ENCODE data around the gene SLC25A46. TPM values are rescaled to one million over a fixed set of nuclear protein-coding genes. Genes with fewer than 3 reads are reported as not detected.

SLC25A46 gene
- total and polyA plus RNA-seq, 2 of the 8 experiments (the other 6 are each of a cell fraction or from before 2014, with no cell fraction given) = 10.6 to 21.7 TPM

DNA sequence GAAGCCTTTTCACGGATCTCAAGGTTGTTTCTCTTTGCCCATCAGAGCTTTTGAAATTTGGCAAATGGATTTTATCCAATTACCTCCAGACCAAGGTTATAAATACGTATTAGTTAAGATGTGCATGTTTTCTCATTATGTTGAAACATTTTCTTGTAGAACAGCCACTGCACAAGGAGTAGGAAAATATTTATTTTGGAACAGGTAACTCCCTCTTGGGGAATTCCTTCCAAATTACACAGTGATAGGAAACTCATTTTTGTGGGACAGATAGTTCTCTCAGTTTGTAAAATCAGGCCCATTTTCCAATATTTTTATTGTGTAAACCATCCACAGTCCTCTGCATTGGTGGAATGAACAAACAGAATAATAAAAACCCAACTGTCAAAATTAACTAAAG is 35.3 kb upstream of the SLC25A46 start:
- WGBS, 2 experiments (ENCODE audit: extremely low coverage in 1 of 2, insufficient coverage in 1 of 2, insufficient read length in 1 of 2, insufficient replicate concordance in 2 of 2, low coverage in 1 of 2, low lambda C conversion rate in 2 of 2, missing lambda C conversion rate in 1 of 2) = 82% methylated on average over 2 of the region's 2 CpGs; no CpG with 5 or more reads in 1 of the 2 experiments
- TF ChIP-seq EGR1 (IDR thresholded peaks at IDR 0.05; ENCODE audit: borderline replicate concordance, low read depth, low read length) (no peak), MAFK (IDR thresholded peaks at IDR 0.05; ENCODE audit: low read depth, low read length) (no peak)
- no peaks in the 10 kb centered on the region for H3K4me1 ChIP-seq (replicated peaks in 1 of 4; ENCODE audit: control insufficient read depth in 3 of 4, insufficient read depth in 4 of 4, low read length in 3 of 4)
- H3K56ac ChIP-seq (replicated peaks; ENCODE audit: insufficient read length, low read depth, low read length) = no peak overlapping the region
- no peak overlapping the region for H4K5ac ChIP-seq (ENCODE audit: insufficient read length, low read depth, low read length)
- ChIA-PET CTCF (ENCODE audit: partially characterized antibody) (interaction anchor here (0.8 to 1.9 kb wide), 2 partner anchors 13 to 262 kb away, joined by 3 to 6 read pairs; no protein-coding TSS in a partner anchor), POLR2A (ENCODE audit: partially characterized antibody) (no interaction called here)
- H3K79me1 ChIP-seq (ENCODE audit: low read depth, low read length) = no peaks in the 10 kb centered on the region
- H2AK5ac ChIP-seq (ENCODE audit: low read depth, low read length) = no peak overlapping the region
- H4K20me1 ChIP-seq (replicated peaks in 1 of 2; ENCODE audit: control insufficient read depth in 1 of 2, insufficient read depth in 2 of 2, low read length in 2 of 2) = no peaks in the 10 kb centered on the region
- H3K79me2 ChIP-seq (ENCODE audit: control insufficient read depth in 1 of 2, insufficient read depth in 2 of 2, low read length in 2 of 2) = no peaks in the 10 kb centered on the region
- H3K36me3 ChIP-seq (ENCODE audit: control insufficient read depth in 2 of 4, insufficient read depth in 4 of 4, low read length in 3 of 4) = no peaks in the 10 kb centered on the region
- no peak overlapping the region for H3K18ac ChIP-seq (ENCODE audit: extremely low read depth, low read length)
- no peak overlapping the region for H4K91ac ChIP-seq (replicated peaks; ENCODE audit: insufficient read length, low read length)
- H2BK20ac ChIP-seq (ENCODE audit: low read length) = no peak overlapping the region
- no peaks in the 10 kb centered on the region for H3K9me3 ChIP-seq (ENCODE audit: insufficient read depth in 2 of 2, low read depth in 1 of 2, low read length in 1 of 2)
- no peak overlapping the region for H2BK12ac ChIP-seq (ENCODE audit: low read depth, low read length)
- no peaks in the 10 kb centered on the region; a peak in 1 of 7 replicates for H3K27me3 ChIP-seq (replicated peaks in 1 of 4; ENCODE audit: control insufficient read depth in 3 of 4, extremely low read depth in 1 of 4, insufficient read depth in 3 of 4, low read length in 3 of 4)
- H2BK5ac ChIP-seq (ENCODE audit: low read depth, low read length) = no peak overlapping the region
- FAIRE-seq (no peak), DNase-seq (ENCODE audit: low read depth in 1 of 2, low spot score in 2 of 2) (no peak)
- no peak overlapping the region for H3K4ac ChIP-seq (replicated peaks; ENCODE audit: insufficient read length, low read depth, low read length)
- no peak overlapping the region for H3K14ac ChIP-seq (ENCODE audit: insufficient read length)
- H3K9ac ChIP-seq (replicated peaks in 1 of 4; ENCODE audit: extremely low read depth in 1 of 4, low read depth in 3 of 4, low read length in 3 of 4) = no peak overlapping the region
- H3K23me2 ChIP-seq (ENCODE audit: low read depth, low read length) = no peaks in the 10 kb centered on the region
- no peak overlapping the region for H3K23ac ChIP-seq (ENCODE audit: insufficient read length)
- no peak overlapping the region for H2BK120ac ChIP-seq (replicated peaks; ENCODE audit: low read depth, low read length)
- H4K8ac ChIP-seq (ENCODE audit: extremely low read depth, insufficient read depth, low read length) = no peak overlapping the region
- no peak overlapping the region for H3K27ac ChIP-seq (ENCODE audit: low read depth, low read length)
- no peak overlapping the region for H2BK15ac ChIP-seq (ENCODE audit: low read length)
- no peak overlapping the region for H3K4me3 ChIP-seq (ENCODE audit: extremely low read depth in 1 of 4, insufficient read depth in 2 of 4, low read depth in 3 of 4, low read length in 4 of 4)
- H3K4me2 ChIP-seq (ENCODE audit: insufficient read depth in 1 of 2, low read depth in 2 of 2, low read length in 2 of 2) = no peak overlapping the region
- no peak overlapping the region for H2AFZ ChIP-seq (ENCODE audit: low read length)
